SK-N-MC (cell line): ENCODE data around the gene MIPOL1.
"Not testable (repeated sequence)": the region's sequence is repeated elsewhere in the genome, so short reads cannot be mapped to it uniquely, and the experiment has no call there.

Experiments
- DNase-seq: peaks from one replicate; pipeline ENCODE4 v3.0.0-alpha.2; 2011; ENCODE audit warnings: low read depth, low spot score
- H3K27ac ChIP-seq: fragments of 200-600 bp; sonication (generic); 2 replicates; pipeline ENCODE4 v1.5.1; 2016; ENCODE audit warnings: mixed run types
- H3K36me3 ChIP-seq: fragments of 200-600 bp; sonication (generic); 2 replicates; pipeline ENCODE4 v1.6.1; 2017; ENCODE audit warnings: antibody characterized with exemption, low read length, mixed read lengths; ENCODE audit not compliant: insufficient read depth
- H3K4me3 ChIP-seq: fragments of 200-600 bp; sonication (generic); 2 replicates; pipeline ENCODE4 v1.5.1; 2016
- H3K9ac ChIP-seq: fragments of 200-600 bp; sonication (generic); 2 replicates; pipeline ENCODE4 v1.8.0; 2017; ENCODE audit warnings: mixed run types, mixed read lengths; ENCODE audit not compliant: insufficient read length
- H3K9me3 ChIP-seq: fragments of 200-600 bp; sonication (generic); 2 replicates; pipeline ENCODE4 v1.6.1; 2017; ENCODE audit warnings: low read depth, mild to moderate bottlenecking, antibody characterized with exemption, low read length, moderate library complexity, mixed read lengths
- EZH2 ChIP-seq: fragments of 200-600 bp; sonication (generic); IDR thresholded peaks from one replicate; pipeline ENCODE4 v1.6.1; 2017; ENCODE audit warnings: antibody characterized with exemption
- FOXP2 ChIP-seq: optimal IDR thresholded peaks from 2 replicates; pipeline ENCODE3; 2011; ENCODE audit warnings: mild to moderate bottlenecking, moderate library complexity; ENCODE audit not compliant: insufficient read depth; ENCODE audit errors: extremely low read length, control extremely low read depth
- POLR2AphosphoS5 ChIP-seq: IDR thresholded peaks from 2 replicates; pipeline ENCODE4 v1.6.1; 2012; ENCODE audit warnings: mild to moderate bottlenecking, low read depth, low read length, borderline replicate concordance

Gene MIPOL1

DNA sequence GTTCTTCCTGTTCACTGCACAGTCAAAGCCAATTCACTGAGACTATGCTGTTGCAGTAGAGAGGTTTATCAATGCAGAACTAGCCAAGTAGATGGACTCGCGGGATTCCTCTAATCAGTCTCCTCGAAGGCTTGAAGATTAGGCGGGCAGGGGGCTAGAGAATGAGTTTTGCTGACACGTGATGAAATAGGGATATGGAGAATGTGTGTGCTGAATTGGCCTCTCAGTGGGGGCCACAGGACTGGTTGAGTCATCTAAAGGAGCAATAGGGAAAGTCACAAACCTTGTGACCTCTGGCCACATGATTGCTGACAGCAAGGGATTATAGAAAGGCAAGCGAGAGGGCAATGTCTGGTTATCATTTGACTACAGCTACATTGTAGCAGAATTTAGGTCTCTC, 12.7 kb downstream of the MIPOL1 start:
- Histone ChIP-seq H3K36me3 (peaks cover 26% of the 10 kb centered on the region; the same call in 1 of the 2 replicates), H3K9ac (no peak overlapping the region), H3K9me3 (0 out of 2 replicates have a peak, but pooled peaks cover 13% of the 10 kb centered on the region), H3K4me3 (no peak overlapping the region), H3K27ac (no peak overlapping the region)
- no peak for DNase-seq
- TF ChIP-seq POLR2AphosphoS5, result no peak
- no peak for TF ChIP-seq FOXP2
- no peak for TF ChIP-seq EZH2

DNA sequence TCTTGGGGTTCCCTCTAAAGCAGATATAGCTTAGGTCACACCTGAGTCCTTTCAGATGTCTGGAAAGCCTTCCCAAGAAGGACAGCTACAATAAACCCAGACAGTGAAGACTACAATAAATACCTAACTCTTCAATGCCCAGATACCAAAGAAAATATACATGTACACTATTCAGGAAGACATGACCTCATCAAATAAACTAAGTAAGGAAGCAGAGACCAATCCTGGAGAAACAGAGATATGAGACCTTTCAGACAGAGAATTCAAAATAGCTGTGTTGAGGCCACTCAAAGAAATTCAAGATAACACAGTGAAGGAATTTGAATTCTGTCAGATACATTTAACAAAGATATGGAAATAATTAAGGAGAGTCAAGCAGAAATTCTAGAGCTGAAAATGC, 15.3 kb downstream of the MIPOL1 start:
- Histone ChIP-seq H3K27ac (no peak overlapping the region), H3K9me3 (0 out of 2 replicates have a peak, but pooled peaks cover 5% of the 10 kb centered on the region), H3K4me3 (no peak overlapping the region), H3K9ac (no peak overlapping the region), H3K36me3 (peaks cover 26% of the 10 kb centered on the region; the same call in 1 of the 2 replicates)
- DNase-seq, result no peak
- no peak for TF ChIP-seq EZH2
- TF ChIP-seq POLR2AphosphoS5, result no peak

DNA sequence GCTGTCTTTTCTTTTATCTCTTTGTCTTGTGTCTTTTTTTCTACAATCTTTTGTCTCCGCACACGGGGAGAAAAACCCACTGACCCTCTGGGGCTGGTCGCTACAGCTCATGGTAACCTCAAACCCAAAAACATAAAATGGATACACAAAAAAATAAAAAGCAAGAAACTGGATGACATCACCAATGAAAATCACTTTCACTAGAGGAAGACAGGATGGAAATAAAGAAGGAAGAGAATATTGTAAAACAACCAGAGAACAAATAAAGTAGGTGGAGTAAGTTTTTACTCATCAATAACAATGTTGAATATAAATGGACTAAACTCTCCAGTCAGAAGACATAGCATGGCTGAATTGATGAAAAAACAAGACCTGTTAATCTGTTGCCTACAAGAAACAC, 17.6 kb downstream of the MIPOL1 start:
- Histone ChIP-seq H3K27ac (no peak overlapping the region), H3K9ac (no peak overlapping the region), H3K4me3 (no peak overlapping the region), H3K9me3 (0 out of 2 replicates have a peak, but pooled peaks cover 5% of the 10 kb centered on the region), H3K36me3 (peaks cover 24% of the 10 kb centered on the region; the same call in 1 of the 2 replicates)
- no peak for DNase-seq
- no peak for TF ChIP-seq POLR2AphosphoS5
- no peak for TF ChIP-seq EZH2

DNA sequence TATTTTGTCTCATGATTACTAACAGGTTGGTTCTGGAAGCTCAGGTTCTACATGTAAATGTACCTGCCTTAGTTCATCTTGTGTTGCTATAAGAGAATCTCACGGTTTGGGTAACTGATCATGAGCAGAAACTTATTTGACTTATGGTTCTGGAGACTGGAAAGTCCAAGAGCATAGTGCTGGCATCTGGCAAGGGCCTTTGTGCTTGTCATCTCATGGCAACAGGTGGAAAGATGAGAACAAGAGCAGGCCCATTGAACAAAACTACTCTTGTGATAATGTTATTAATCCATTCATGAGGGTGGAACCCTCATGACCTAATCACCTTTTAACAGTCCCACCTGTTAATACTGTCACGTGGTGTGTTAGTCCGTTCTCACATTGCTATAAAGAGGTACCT, 23.3 kb downstream of the MIPOL1 start:
- no peak for DNase-seq
- H3K4me3 ChIP-seq, result no peak overlapping the region
- H3K36me3 ChIP-seq, result peaks cover 29% of the 10 kb centered on the region

DNA sequence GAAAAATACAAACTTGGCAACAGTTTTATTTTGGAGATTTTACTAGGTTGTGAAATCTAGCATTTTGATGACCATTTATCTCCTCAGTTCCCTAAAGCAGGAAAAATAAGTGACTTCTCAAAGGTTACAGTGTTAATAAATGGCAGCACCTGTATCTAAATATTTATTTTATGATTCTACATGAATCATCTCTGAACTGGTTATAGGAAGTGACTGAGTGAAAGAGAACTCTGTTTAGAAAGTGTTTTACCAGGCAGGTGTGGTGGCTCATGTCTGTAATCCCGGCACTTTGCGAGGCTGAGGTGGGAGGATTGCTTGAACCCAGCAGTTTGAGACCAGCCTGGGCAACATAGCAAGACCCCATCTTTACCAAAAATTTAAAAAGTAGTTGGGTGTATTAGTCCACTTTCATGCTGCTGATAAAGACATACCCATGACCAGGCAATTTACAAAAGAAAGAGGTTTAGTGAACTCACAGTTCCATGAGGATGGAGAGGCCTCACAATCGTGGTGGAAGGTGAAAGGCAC, 26.3 kb downstream of the MIPOL1 start:
- Histone ChIP-seq H3K9ac (no peak overlapping the region), H3K9me3 (peaks cover 5% of the 10 kb centered on the region; the same call in 1 of the 2 replicates), H3K4me3 (no peak overlapping the region), H3K27ac (no peak overlapping the region), H3K36me3 (peaks cover 29% of the 10 kb centered on the region)
- TF ChIP-seq EZH2, result no peak
- TF ChIP-seq POLR2AphosphoS5, result no peak
- no peak for TF ChIP-seq FOXP2
- DNase-seq, result no peak

More for the DNA sequence above, 23.3 kb downstream of the MIPOL1 start:
- TF ChIP-seq FOXP2 (no peak), POLR2AphosphoS5 (no peak), EZH2 (no peak)
- Histone ChIP-seq H3K9me3 (peaks cover 5% of the 10 kb centered on the region; the same call in 1 of the 2 replicates), H3K27ac (no peak overlapping the region), H3K9ac (no peak overlapping the region)

DNA sequence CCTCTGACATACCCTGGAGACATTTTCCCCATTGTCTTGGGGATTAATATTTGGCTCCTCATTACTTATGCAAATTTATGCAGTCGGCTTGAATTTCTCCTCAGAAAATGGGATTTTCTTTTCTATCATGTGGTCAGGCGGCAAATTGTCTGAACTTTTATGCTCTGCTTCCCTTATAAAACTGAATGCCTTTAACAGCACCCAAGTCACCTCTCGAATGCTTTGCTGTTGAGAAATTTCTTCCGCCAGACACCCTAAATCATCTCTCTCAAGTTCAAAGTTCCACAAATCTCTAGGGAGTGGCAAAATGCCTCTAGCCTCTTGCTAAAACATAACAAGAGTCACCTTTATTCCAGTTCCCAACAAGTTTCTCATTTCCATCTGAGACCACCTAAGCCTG, 27.9 kb downstream of the MIPOL1 start:
- not testable (repeated sequence) for H3K9ac ChIP-seq, H3K4me3 ChIP-seq, H3K27ac ChIP-seq, H3K9me3 ChIP-seq, DNase-seq
- H3K36me3 ChIP-seq, result peaks cover 25% of the 10 kb centered on the region

DNA sequence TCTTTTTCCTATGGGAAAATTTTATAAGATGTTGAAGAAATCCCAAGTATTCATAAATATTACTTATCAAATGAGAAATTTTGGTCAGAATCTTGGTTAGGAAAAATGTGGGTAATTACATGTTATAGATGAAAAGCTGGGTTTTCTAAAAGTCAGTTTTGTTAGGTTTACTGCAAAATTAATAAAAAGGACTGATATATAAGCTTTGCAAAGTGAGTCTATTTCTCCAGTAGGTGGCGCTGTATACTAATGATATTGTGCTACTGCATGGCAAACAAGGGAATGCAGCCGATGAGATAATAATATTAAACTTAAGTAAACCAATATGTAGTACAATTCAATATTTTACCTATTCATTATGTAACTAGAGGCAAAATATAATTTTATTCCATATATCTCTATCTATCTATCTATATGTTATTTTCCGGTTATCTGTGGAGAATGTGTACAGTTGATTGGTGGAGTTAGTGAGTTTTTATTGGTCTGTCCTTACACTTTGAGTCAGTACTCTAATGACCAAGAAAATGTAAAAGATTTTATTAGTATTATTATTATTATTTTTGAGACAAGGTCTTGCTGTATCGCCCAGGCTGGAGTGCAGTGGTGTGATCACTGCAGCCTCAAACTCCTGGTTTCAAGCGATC, 32.9 kb downstream of the MIPOL1 start:
- no peak overlapping the region for H3K4me3 ChIP-seq
- H3K27ac ChIP-seq, result peak overlapping the region; percentile 16; the same call in 1 of the 2 replicates
- peak; percentile 81 for DNase-seq
- TF ChIP-seq POLR2AphosphoS5, result no peak
- TF ChIP-seq FOXP2, result no peak
- no peak for TF ChIP-seq EZH2
- no peaks in the 10 kb centered on the region for H3K9me3 ChIP-seq
- H3K36me3 ChIP-seq, result no peaks in the 10 kb centered on the region
- H3K9ac ChIP-seq, result no peak overlapping the region

DNA sequence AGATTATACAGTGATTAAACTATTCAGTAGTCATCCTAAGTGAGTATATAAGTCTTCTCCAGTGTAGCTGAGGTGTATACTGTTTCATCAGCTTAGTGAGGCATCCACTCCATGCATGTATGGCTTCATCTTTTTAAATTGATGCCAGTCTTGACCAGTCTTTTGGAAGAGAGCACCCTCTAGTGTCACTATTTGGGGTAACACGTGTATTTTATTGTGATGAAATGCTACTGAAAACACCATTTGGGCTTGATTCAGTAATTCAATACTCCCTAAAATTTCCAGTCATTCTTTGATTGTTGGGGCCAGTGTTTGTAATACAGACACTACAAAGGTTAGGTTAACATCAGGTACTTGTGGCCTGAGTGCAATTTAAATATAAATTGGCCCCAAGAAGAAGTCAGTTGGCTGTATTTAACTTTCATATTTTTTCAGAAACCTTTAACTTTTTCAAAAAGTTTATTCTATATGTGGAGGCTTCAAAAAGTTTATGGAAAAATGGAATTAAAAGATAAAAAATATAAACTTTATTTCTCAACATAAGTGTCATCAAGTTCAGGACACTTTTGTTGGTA, 35.3 kb downstream of the MIPOL1 start:
- H3K9ac ChIP-seq, result no peak overlapping the region
- no peaks in the 10 kb centered on the region for H3K9me3 ChIP-seq
- no peaks in the 10 kb centered on the region for H3K36me3 ChIP-seq
- no peak for TF ChIP-seq POLR2AphosphoS5
- TF ChIP-seq FOXP2, result no peak
- TF ChIP-seq EZH2, result no peak
- no peak for DNase-seq
- H3K4me3 ChIP-seq, result no peak overlapping the region
- H3K27ac ChIP-seq, result no peak overlapping the region

DNA sequence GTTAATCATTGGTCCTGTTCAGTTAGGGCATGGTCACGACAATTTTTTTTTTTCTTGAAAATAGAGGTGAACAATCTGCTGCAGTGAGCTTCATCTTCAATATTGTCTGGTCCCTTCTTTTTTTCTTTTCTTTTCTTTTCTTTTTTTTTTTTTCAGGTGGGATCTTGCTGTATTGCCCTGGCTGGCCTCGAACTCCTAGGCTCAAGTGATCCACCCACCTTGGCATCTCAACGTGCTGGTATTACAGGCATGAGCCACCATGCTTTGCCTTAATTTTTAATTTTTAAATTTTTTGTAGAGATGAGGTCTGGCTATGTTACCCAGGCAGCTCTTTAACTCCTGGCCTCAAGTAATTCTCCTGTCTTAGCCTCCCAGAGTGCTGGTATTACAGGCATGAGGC, 36.5 kb downstream of the MIPOL1 start:
- TF ChIP-seq EZH2 (no peak), FOXP2 (no peak), POLR2AphosphoS5 (no peak)
- DNase-seq, result no peak
- H3K9me3 ChIP-seq, result no peaks in the 10 kb centered on the region
- no peaks in the 10 kb centered on the region for H3K36me3 ChIP-seq
- no peak overlapping the region for H3K4me3 ChIP-seq
- H3K27ac ChIP-seq, result no peak overlapping the region
- no peak overlapping the region for H3K9ac ChIP-seq

DNA sequence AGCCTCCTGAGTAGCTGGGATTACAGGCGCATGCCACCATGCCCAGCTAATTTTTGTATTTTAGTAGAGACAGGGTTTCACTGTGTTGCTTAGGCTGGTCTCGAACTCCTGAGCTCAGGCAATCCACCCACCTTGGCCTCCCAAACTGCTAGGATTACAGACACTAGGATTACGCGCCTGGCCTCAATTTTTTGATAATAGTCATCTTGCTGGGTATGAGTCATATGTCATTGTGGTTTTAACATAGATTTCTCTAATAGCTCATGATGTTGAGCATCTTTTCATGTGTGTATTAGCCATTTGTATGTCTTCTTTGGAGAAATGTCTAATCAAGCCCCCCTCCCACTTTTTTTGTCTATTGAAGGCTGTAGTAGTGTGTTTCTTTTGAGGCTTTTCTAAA, 38.3 kb downstream of the MIPOL1 start:
- H3K27ac ChIP-seq, H3K4me3 ChIP-seq, H3K9me3 ChIP-seq, H3K9ac ChIP-seq, DNase-seq, H3K36me3 ChIP-seq: not testable (repeated sequence)
